Left colon (tissue), 2 donors: ENCODE data around the gene CCND1. TPM values are rescaled to one million over a fixed set of nuclear protein-coding genes. Genes with fewer than 3 reads are reported as not detected.

Source experiments
- ATAC-seq: fragments of 200-7000 bp; cut with Tn5 transposase; one replicate; pipeline ENCODE4 v1.9.1; 2020; ENCODE audit warnings: mild to moderate bottlenecking, moderate library complexity
- DNase-seq, 2 donors: peaks; one replicate each; pipeline ENCODE4 v3.0.0-alpha.2; 2020
- intact Hi-C, 2 donors: fragments of 100-400 bp; cut with DNase I in 1 of 2; cut with micrococcal nuclease in 1 of 2; formaldehyde crosslinking; loops; one replicate each; pipeline versions ENCODE4 v1.11.2 to v1.14.0; 2022; cut with DNase I, micrococcal nuclease
- total RNA-seq, 2 donors: library from RNA; stranded (reverse); fragmentation: NEBNext Ultra II Directional; extraction: Animal tissue kit (Norgen Biotek cat#: 25700); gene quantifications; one replicate each; pipeline ENCODE4 v1.2.1, GENCODE V29; 2021
- donor health status: DM: no; HTN: no; CAD: no.
- donor health status: DM: yes; HTN: yes; CAD: no.

CCND1 gene
- total RNA-seq, 2 donors from 2014 or later, result 56.5 to 83.5 TPM

GRCh38 chr11:69637198-69637940 is 3.6 kb upstream of the CCND1 start:
- DNase-seq (peak in 1 of 2 donors; percentile 24), ATAC-seq (no peak)
- intact Hi-C loops, result loop anchor here in 1 of 2 donors (10.0 kb wide), 1 partner anchor 343 kb away; the partner anchor contains the start of gene MYEOV

- ATAC-seq (peak; percentile 41), DNase-seq (peak; percentile 65 to 79)
- intact Hi-C loops, result loop anchor here in 1 of 2 donors (10.0 kb wide), 1 partner anchor 343 kb away; the partner anchor contains the start of gene MYEOV
Observed at GRCh38 chr11:69637941-69638871, 2.8 kb upstream of the CCND1 start.

DNA sequence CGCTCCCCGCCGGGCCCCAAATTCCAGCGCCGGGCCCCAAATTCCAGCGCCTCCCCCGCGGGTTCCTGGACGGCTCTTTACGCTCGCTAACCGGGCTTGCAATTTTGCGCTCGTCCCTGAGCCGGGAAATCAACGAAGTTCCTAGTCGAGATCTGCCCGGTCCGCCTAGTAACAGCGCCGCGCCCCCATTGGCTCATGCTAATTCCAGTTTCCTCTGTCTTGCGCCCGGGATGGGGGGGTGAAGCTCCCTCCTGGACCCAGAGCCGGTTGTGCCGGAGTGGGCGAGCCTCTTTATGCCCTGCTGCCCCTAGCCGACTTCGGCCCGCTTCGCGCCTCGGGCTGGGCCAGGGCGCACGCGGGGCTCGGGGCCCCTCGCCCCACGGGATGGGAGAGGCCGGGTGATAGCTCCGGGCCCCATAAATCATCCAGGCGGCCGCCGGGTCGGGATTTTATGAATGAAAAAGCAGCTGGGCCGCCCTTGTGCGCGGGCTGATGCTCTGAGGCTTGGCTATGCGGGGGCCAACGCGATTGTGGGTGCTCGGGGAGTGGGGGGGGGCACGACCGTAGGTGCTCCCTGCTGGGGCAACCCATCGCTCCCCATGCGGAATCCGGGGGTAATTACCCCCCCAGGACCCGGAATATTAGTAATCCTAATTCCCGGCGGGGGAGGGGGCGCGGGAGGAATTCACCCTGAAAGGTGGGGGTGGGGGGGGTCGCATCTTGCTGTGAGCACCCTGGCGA is 1.8 kb upstream of the CCND1 start:
- DNase-seq (peak; percentile 95 to 96), ATAC-seq (peak; percentile 67)
- intact Hi-C loops, result loop anchor here in 1 of 2 donors (10.0 kb wide), 1 partner anchor 344 kb away; the partner anchor contains the start of gene MYEOV

DNA sequence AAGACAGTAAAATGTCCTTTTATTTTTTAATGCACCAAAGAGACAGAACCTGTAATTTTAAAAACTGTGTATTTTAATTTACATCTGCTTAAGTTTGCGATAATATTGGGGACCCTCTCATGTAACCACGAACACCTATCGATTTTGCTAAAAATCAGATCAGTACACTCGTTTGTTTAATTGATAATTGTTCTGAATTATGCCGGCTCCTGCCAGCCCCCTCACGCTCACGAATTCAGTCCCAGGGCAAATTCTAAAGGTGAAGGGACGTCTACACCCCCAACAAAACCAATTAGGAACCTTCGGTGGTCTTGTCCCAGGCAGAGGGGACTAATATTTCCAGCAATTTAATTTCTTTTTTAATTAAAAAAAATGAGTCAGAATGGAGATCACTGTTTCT is 1.1 kb upstream of the CCND1 start:
- DNase-seq, result no peak

DNA sequence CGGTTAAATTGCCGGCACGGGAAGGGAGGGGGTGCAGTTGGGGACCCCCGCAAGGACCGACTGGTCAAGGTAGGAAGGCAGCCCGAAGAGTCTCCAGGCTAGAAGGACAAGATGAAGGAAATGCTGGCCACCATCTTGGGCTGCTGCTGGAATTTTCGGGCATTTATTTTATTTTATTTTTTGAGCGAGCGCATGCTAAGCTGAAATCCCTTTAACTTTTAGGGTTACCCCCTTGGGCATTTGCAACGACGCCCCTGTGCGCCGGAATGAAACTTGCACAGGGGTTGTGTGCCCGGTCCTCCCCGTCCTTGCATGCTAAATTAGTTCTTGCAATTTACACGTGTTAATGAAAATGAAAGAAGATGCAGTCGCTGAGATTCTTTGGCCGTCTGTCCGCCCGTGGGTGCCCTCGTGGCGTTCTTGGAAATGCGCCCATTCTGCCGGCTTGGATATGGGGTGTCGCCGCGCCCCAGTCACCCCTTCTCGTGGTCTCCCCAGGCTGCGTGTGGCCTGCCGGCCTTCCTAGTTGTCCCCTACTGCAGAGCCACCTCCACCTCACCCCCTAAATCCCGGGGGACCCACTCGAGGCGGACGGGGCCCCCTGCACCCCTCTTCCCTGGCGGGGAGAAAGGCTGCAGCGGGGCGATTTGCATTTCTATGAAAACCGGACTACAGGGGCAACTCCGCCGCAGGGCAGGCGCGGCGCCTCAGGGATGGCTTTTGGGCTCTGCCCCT is 529 bp upstream of the CCND1 start:
- no peak for ATAC-seq
- intact Hi-C loops, result loop anchor here (5.0 to 10.0 kb wide), 2 partner anchors 346 to 538 kb away; partner anchors contain the start of gene MYEOV (in 1 of the 2)
- peak; percentile 47 to 64 for DNase-seq

More for the DNA sequence above, 1.1 kb upstream of the CCND1 start:
- intact Hi-C loops, result loop anchor here (5.0 to 10.0 kb wide), 2 partner anchors 345 to 538 kb away; partner anchors contain the start of gene MYEOV (in 2 of the 2)
- ATAC-seq, result no peak

DNA sequence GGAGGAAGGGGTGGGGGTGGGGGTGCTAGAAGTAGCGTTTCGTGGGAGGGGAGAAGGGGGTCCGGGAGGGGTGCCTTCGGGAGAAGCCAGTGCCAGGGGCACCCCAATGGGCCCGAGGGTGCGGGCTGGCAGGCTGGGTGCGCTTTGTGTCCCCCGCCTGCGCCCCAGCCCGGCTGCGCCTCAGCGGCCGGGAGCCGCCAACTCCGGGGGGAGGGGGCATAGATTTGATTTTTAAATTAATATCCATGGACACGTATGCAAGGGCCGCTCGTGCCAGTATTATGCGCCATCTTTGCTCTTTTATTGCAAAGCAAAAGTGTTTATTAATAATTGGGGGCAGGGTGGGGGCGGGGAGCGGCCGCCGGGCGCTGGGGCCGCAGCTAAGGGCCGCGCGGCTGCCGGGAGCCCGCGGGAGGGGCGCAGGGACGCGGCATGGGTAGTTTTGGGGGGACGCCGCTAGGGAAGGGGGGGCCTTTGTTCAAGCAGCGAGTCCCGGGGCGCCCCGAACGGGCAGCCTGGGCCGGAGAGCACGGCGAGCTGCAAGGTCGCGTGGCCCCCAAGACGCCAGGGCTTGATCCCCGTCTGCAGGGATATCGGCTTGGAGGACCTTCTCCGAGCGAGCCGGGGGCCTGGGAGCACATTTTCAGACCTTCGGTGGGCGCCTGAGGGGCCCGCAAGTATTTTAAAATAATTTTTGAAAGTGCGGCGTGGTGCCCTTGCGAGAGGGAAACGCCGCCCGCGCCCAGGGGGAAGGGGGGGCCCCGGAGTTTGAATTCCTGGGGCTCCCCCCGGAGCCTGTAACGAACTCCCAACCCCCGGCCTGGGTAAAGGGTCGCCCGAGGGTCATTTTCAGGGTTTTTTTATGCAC is 959 bp downstream of the CCND1 start:
- intact Hi-C loops, result loop anchor here (5.0 to 10.0 kb wide), 2 partner anchors 347 to 540 kb away; partner anchors contain the start of gene MYEOV (in 1 of the 2)
- ATAC-seq (no peak), DNase-seq (peak in 1 of 2 donors; percentile 38)

GRCh38 chr11:69642549-69642912 is 1.6 kb downstream of the CCND1 start:
- peak; percentile 27 for ATAC-seq
- DNase-seq, result peak; percentile 55 to 70
- intact Hi-C loops, result loop anchor here (5.0 to 10.0 kb wide), 2 partner anchors 348 to 540 kb away; partner anchors contain the start of gene MYEOV (in 1 of the 2)

DNA sequence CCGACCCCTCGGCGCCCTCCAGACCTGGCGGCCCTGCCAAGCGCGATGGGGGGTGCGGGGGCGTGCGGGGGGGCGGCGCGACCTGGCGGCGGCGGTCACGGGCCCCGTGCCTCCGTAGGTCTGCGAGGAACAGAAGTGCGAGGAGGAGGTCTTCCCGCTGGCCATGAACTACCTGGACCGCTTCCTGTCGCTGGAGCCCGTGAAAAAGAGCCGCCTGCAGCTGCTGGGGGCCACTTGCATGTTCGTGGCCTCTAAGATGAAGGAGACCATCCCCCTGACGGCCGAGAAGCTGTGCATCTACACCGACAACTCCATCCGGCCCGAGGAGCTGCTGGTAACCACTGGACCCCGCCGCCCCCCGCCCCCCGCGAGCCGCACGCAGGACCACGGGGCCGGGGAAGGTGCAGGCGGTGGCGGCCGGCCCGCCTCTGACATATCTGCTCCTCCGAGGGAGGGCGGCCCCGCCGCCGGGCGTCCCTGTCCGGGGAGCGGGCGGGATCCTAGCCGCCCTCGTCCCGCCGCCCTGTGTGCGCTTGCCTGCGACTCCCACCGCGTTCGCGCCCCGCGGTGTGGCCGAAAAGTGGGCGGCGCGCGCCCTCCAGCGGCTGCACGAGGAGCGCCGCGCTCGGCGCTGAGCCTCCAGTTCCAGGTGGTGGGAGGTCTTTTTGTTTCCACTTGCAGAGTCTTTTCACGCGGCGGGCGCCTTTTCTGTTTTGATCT is 2.1 kb downstream of the CCND1 start:
- peak; percentile 52 to 84 for DNase-seq
- intact Hi-C loops, result loop anchor here (5.0 to 10.0 kb wide), 2 partner anchors 348 to 541 kb away; partner anchors contain the start of gene MYEOV (in 1 of the 2)
- peak; percentile 56 for ATAC-seq

DNA sequence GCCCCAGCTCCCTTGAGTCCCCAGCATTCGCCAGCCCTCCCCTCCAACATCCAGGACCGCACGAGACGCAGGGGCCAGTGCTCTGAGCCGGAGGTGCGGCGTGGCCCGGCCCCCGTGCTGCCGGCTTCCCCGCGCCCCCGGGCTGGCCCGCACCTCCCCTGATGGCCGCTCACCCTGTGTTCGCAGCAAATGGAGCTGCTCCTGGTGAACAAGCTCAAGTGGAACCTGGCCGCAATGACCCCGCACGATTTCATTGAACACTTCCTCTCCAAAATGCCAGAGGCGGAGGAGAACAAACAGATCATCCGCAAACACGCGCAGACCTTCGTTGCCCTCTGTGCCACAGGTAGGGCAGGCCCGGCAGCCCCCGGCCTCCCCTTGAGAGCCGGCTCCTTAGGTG is 2.7 kb downstream of the CCND1 start:
- ATAC-seq, result no peak
- peak in 1 of 2 donors; percentile 25 for DNase-seq
- intact Hi-C loops, result loop anchor here (5.0 to 10.0 kb wide), 2 partner anchors 349 to 541 kb away; partner anchors contain the start of gene MYEOV (in 1 of the 2)

GRCh38 chr11:69644071-69644961 is 3.4 kb downstream of the CCND1 start:
- peak; percentile 62 for ATAC-seq
- DNase-seq, result peak; percentile 75 to 82
- intact Hi-C loops, result loop anchor here (5.0 to 10.0 kb wide), 2 partner anchors 350 to 542 kb away; partner anchors contain the start of gene MYEOV (in 1 of the 2)

GRCh38 chr11:69644962-69645675 is 4.2 kb downstream of the CCND1 start:
- DNase-seq (no peak), ATAC-seq (no peak)
- intact Hi-C loops, result loop anchor here (5.0 to 10.0 kb wide), 2 partner anchors 350 to 543 kb away; partner anchors contain the start of gene MYEOV (in 1 of the 2)

DNA sequence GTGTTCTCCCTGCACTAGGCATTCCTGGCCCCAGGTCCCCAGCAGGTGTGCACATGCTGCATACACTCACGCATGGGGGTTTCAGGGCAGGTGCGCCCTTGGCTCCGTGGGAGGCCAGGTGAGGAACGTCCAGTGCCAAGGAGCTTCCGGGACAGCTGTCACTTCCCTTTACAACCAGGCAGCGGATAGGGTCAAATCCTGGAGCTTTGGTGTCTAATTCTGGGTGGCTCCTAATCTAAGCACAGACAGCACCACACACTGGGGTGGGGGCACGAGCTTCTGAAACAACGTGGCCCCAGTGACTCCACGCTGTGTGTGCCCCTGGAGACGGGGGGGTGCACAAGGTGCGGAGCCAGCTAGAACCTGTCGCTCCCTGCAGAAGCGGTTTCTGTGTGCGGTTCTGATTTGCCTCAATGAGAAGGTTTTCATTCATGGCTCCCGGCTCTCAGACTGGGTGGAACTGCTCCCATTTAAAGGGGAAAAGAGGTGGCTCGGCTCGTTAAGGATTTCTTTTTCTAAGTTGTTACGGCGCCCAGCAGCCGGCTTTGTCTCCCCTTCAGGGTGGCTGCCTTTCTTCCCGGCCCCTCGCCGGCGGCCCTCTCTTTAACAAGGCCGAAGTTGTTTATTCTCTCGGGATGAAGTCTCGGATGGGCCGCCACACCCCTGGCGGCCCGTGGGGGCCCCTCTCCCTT is 5.0 kb downstream of the CCND1 start:
- ATAC-seq (no peak), DNase-seq (no peak)
- intact Hi-C loops, result loop anchor here in 1 of 2 donors (10.0 kb wide), 1 partner anchor 351 kb away; the partner anchor contains the start of gene MYEOV
